HepG2 (cell line): ENCODE data around the gene NGEF. TPM values are rescaled to one million over a fixed set of nuclear protein-coding genes. Genes with fewer than 3 reads are reported as not detected.

Source experiments
- ATAC-seq: fragments of 200-7000 bp; cut with Tn5 transposase; 3 replicates; pipeline ENCODE4 v1.9.1; 2020; ENCODE audit warnings: mild to moderate bottlenecking, moderate library complexity
- BruUV-seq: library from RNA; stranded (reverse); fragments of 400-500 nt; replicated peaks from 2 replicates; lab custom pipeline; 2021; lab: Mats Ljungman, UMichigan
- CTCF ChIA-PET: fragments of 300-600 bp; formaldehyde crosslinking; extraction: SDS; loops from one replicate; lab custom pipeline; 2021; ENCODE audit warnings: low total read pairs, inconsistent platforms, low intra/inter-chr PET ratio; lab: Yijun Ruan, JAX
- POLR2A ChIA-PET: fragments of 350-600 bp; sonication (Branson Sonifier 250); formaldehyde crosslinking; loops from one replicate; lab custom pipeline; 2020; ENCODE audit warnings: antibody characterized with exemption, inconsistent platforms; lab: Yijun Ruan, JAX
- DNase-seq: peaks from one replicate; pipeline ENCODE4 v3.0.0-alpha.2; 2015; ENCODE audit warnings: low spot score
- FAIRE-seq: peaks from 3 replicates; lab custom pipeline; 2011; peaks lifted over from hg19 to GRCh38; lab: Jason Lieb, UNC
- H2AFZ ChIP-seq: one replicate; pipeline ENCODE4 v1.6.1; 2011; ENCODE audit warnings: low read length, inconsistent platforms
- H3K27ac ChIP-seq: fragments of 300-600 bp; 3 replicates; pipeline ENCODE4 v1.8.0; 2011; ENCODE audit warnings: mixed run types, mild to moderate bottlenecking, mixed read lengths, low read length, inconsistent platforms; ENCODE audit not compliant: insufficient read depth; ENCODE audit errors: extremely low read length
- H3K27me3 ChIP-seq, 2 experiments: fragments of 200-600 bp in 1 of 2; 2 replicates in 1 of 2; 3 replicates in 1 of 2; pipeline versions ENCODE4 v1.6.0 to v1.8.0; 2011; ENCODE audit warnings: low read length in 2 of 2, mild to moderate bottlenecking in 2 of 2, moderate library complexity in 2 of 2, inconsistent platforms in 1 of 2; ENCODE audit not compliant: insufficient read depth in 2 of 2, control insufficient read depth in 1 of 2
- H3K36me3 ChIP-seq, 2 experiments: fragments of 200-600 bp in 1 of 2; replicated peaks in 1 of 2; 2 replicates in 1 of 2; 3 replicates in 1 of 2; pipeline versions ENCODE4 v1.5.1 to v1.8.0; 2011; ENCODE audit warnings: low read length in 2 of 2, inconsistent platforms in 1 of 2; ENCODE audit not compliant: insufficient read depth in 2 of 2, control insufficient read depth in 1 of 2
- H3K4me1 ChIP-seq: 2 replicates; pipeline ENCODE4 v1.5.1; 2012; ENCODE audit warnings: low read length, inconsistent platforms; ENCODE audit not compliant: insufficient read depth
- H3K4me2 ChIP-seq: 2 replicates; pipeline ENCODE4 v1.6.0; 2011; ENCODE audit warnings: low read depth, low read length, inconsistent platforms
- H3K4me3 ChIP-seq, 3 experiments: fragments of 200-600 bp in 1 of 3; sonication (generic), shearing (Covaris generic) in 1 of 3; replicated peaks in 1 of 3; 2 replicates each; pipeline ENCODE4 v1.5.1; 2011 to 2016; ENCODE audit warnings: low read length in 3 of 3, inconsistent platforms in 2 of 3, low read depth in 2 of 3, mild to moderate bottlenecking in 2 of 3, control low read depth in 1 of 3, mixed read lengths in 1 of 3; ENCODE audit not compliant: insufficient read depth in 1 of 3
- H3K79me2 ChIP-seq: one replicate; pipeline ENCODE4 v1.6.1; 2011; ENCODE audit warnings: low read length, inconsistent platforms; ENCODE audit not compliant: insufficient read depth
- H3K9ac ChIP-seq: 2 replicates; pipeline ENCODE4 v1.6.0; 2011; ENCODE audit warnings: mild to moderate bottlenecking, low read depth, low read length, inconsistent platforms; ENCODE audit not compliant: insufficient read depth
- H3K9me3 ChIP-seq: 2 replicates; pipeline ENCODE4 v1.5.1; 2012; ENCODE audit warnings: mild to moderate bottlenecking, low read length
- H4K20me1 ChIP-seq: 2 replicates; pipeline ENCODE4 v1.6.0; 2011; ENCODE audit warnings: inconsistent platforms, mild to moderate bottlenecking, low read length, moderate library complexity; ENCODE audit not compliant: insufficient read depth
- BATF2 ChIP-seq: sonication (generic); formaldehyde crosslinking; IDR thresholded peaks from 2 replicates; pipeline ENCODE4 v1.8.0; 2022; ENCODE audit warnings: mild to moderate bottlenecking, missing genetic modification reagents, moderate library complexity
- CTCF ChIP-seq: sonication (generic); formaldehyde crosslinking; IDR thresholded peaks from 2 replicates; pipeline ENCODE4 v1.5.0; 2020; ENCODE audit warnings: mild to moderate bottlenecking, missing genetic modification reagents, moderate library complexity
- E2F2 ChIP-seq: sonication (generic); formaldehyde crosslinking; IDR thresholded peaks from 2 replicates; pipeline ENCODE4 v1.4.0; 2020; ENCODE audit warnings: missing genetic modification reagents, borderline replicate concordance
- GMEB2 ChIP-seq: IDR thresholded peaks from 2 replicates; pipeline ENCODE4 v1.6.1; 2016; ENCODE audit warnings: missing biosample characterization, missing genetic modification reagents, low read depth
- SIN3B ChIP-seq: fragments of 150-350 bp; IDR thresholded peaks from 2 replicates; pipeline ENCODE4 v1.6.1; 2014; ENCODE audit warnings: low read length
- STAG1 ChIP-seq: sonication (generic); formaldehyde crosslinking; IDR thresholded peaks from 2 replicates; pipeline ENCODE4 v1.4.0; 2020; ENCODE audit warnings: missing genetic modification reagents
- TEAD3 ChIP-seq: optimal IDR thresholded peaks from 2 replicates; pipeline ENCODE3; 2016; ENCODE audit warnings: borderline replicate concordance
- WGBS: methylation state at CpG from one replicate; pipeline ENCODE4 v1.1.6; 2017; ENCODE audit warnings: low lambda C conversion rate; 5-methylcytosine and 5-hydroxymethylcytosine counted together
- in situ Hi-C: cut with HindIII; loops from 2 replicates; pipeline ENCODE4 v1.10.0; 2017; ENCODE audit warnings: low pct_unique_long_range_greater_than_20kb; ENCODE audit not compliant: extremely low pct_ligation_motif_present
- intact Hi-C: fragments of 100-400 bp; cut with micrococcal nuclease; formaldehyde crosslinking; loops from one replicate; pipeline ENCODE4 v1.10.0; 2022; ENCODE audit not compliant: unreplicated experiment
- polyA plus RNA-seq, 8 experiments: library from polyadenylated mRNA; depleted of rRNA in 3 of 8; stranded (reverse) in 7 of 8; unstranded in 1 of 8; fragments of >200 nt; fragmentation: Illumina TruSeq in 4 of 8; extraction: Trizol in 4 of 8; gene quantifications; 2 replicates each; pipeline versions ENCODE4 v1.2.1 to v1.2.3, GENCODE V29; 2011 to 2016; ENCODE audit warnings: low read depth in 4 of 8, missing spikeins in 1 of 8, mixed read lengths in 1 of 8; ENCODE audit not compliant: insufficient read depth in 1 of 8
- total RNA-seq, 5 experiments: library from RNA; depleted of rRNA; stranded (reverse); fragments of >200 nt; fragmentation: Illumina TruSeq; extraction: Trizol; gene quantifications; 2 replicates each; pipeline ENCODE4 v1.2.3, GENCODE V29; 2016; ENCODE audit warnings: low read depth in 1 of 5

Gene NGEF
- total and polyA plus RNA-seq, 2 of the 13 experiments (the other 11 are each of a cell fraction or from before 2014, with no cell fraction given): 14.4 to 36.9 TPM

GRCh38 chr2:232843834-232844233 is 169.2 kb downstream of the NGEF start:
- peaks cover 14% of the 10 kb centered on the region for H3K4me1 ChIP-seq
- no peak overlapping the region for H3K27ac ChIP-seq
- H3K79me2 ChIP-seq: no peaks in the 10 kb centered on the region
- H3K9ac ChIP-seq: no peak overlapping the region
- TF ChIP-seq E2F2 (no peak), GMEB2 (CRISPR knock-in tag) (no peak), STAG1 (CRISPR knock-in tag) (peak; percentile 39), CTCF (CRISPR knock-in tag) (peak; percentile 29; the same call in 1 of the 2 replicates), SIN3B (no peak), BATF2 (CRISPR knock-in tag) (no peak), TEAD3 (no peak)
- TF ChIP-seq, all 625 proteins: peak for 2
- DNase-seq: no peak
- WGBS: 98% methylated on average over 3 of the region's 3 CpGs
- Histone ChIP-seq H3K4me2 (no peak overlapping the region), H3K9me3 (no peaks in the 10 kb centered on the region), H3K36me3 (peaks cover 28 to 85% of the 10 kb centered on the region in 2 experiments), H3K4me3 (no peak overlapping the region), H2AFZ (no peak overlapping the region), H3K27me3 (no peaks in the 10 kb centered on the region), H4K20me1 (no peaks in the 10 kb centered on the region)
- FAIRE-seq: no peak
- intact Hi-C loops (no loop called here), in situ Hi-C loops (no loop called here)
- BruUV-seq: no TSS peak
- CTCF ChIA-PET: no interaction called here
- ATAC-seq: no peak
- POLR2A ChIA-PET: no interaction called here
